ENCODE results near the gene MFAP4.

- TF ChIP-seq CTCF (IDR thresholded peaks at IDR 0.05) (no peak), POLR2A (IDR thresholded peaks at IDR 0.05) (peak in 1 of 2 donors; percentile 57)
These were observed 700 bp downstream of the MFAP4 start for GRCh38 chr17:19386051-19386929.
